BJ (cell line): Measurements from ENCODE around the gene MVP. TPM values are rescaled to one million over a fixed set of nuclear protein-coding genes. Genes with fewer than 3 reads are reported as not detected.
"Not testable (repeated sequence)": the region's sequence is repeated elsewhere in the genome, so short reads cannot be mapped to it uniquely, and the experiment has no call there.

Source experiments
- CTCF ChIA-PET: fragments of 350-600 bp; formaldehyde crosslinking; extraction: SDS; loops from one replicate; lab custom pipeline; 2021; ENCODE audit warnings: antibody characterized with exemption, inconsistent platforms; lab: Yijun Ruan, JAX
- POLR2A ChIA-PET: fragments of 300-600 bp; sonication (Branson Sonifier 250); formaldehyde crosslinking; extraction: SDS; loops from one replicate; lab custom pipeline; 2021; ENCODE audit warnings: antibody characterized with exemption; lab: Charles Lee
- DNase-seq: peaks from one replicate; pipeline ENCODE4 v3.0.0-alpha.2; 2011; ENCODE audit warnings: low read depth
- H3K27me3 ChIP-seq: 2 replicates; pipeline ENCODE4 v1.6.0; 2011; ENCODE audit warnings: low read length; ENCODE audit not compliant: control insufficient read depth, insufficient read depth
- H3K36me3 ChIP-seq: 2 replicates; pipeline ENCODE4 v1.5.1; 2011; ENCODE audit warnings: low read length; ENCODE audit not compliant: control insufficient read depth, insufficient read depth
- H3K4me3 ChIP-seq: 2 replicates; pipeline ENCODE4 v1.5.1; 2011; ENCODE audit warnings: low read depth, mild to moderate bottlenecking, control low read depth, low read length
- CTCF ChIP-seq: IDR thresholded peaks from 2 replicates; pipeline ENCODE4 v1.5.1; 2011; ENCODE audit warnings: low read depth, mild to moderate bottlenecking, control low read depth, inconsistent platforms, low read length, moderate library complexity; ENCODE audit not compliant: insufficient read depth
- polyA plus RNA-seq: library from polyadenylated mRNA; depleted of rRNA; stranded (reverse); fragments of >200 nt; gene quantifications from 2 replicates; pipeline ENCODE4 v1.2.3, GENCODE V29; 2011

The MVP gene
- polyA plus RNA-seq, 1 experiment, result 368 TPM

GRCh38 chr16:29862383-29862883 lies 42.2 kb downstream of the MVP start:
- ChIA-PET CTCF (interaction anchor here (1.4 kb wide), 1 partner anchor 47 kb away, joined by 3 read pairs; the partner anchor contains the start of gene PAGR1), POLR2A (no interaction called here)
- peaks cover 20% of the 10 kb centered on the region for H3K36me3 ChIP-seq
- peak overlapping the region; percentile 87 for H3K4me3 ChIP-seq
- H3K27me3 ChIP-seq, result no peaks in the 10 kb centered on the region
- DNase-seq, result no peak
- peak; percentile 31 for TF ChIP-seq CTCF

GRCh38 chr16:29862884-29863668 lies 42.8 kb downstream of the MVP start, which contains the start of gene CDIPT:
Gene CDIPT (minus strand): TSS chr16:29863226. CDS start chr16:29862857, 369 bp downstream.
- ChIA-PET CTCF (interaction anchor here (1.0 to 2.2 kb wide), 4 partner anchors 13 to 170 kb away, joined by 3 to 10 read pairs (median 6); no protein-coding TSS in a partner anchor), POLR2A (interaction anchor here (0.6 kb wide), 1 partner anchor 202 kb away, joined by 3 read pairs; no protein-coding TSS in a partner anchor)
- DNase-seq, result peak; percentile 61
- Histone ChIP-seq H3K4me3 (peak within 1 kb of the TSS; percentile 87), H3K36me3 (peaks cover 20% of the 10 kb centered on the region), H3K27me3 (no peaks in the 10 kb centered on the region)
- TF ChIP-seq CTCF, result peak; percentile 55

- ChIA-PET POLR2A (interaction anchor here (0.6 kb wide), 1 partner anchor 201 kb away, joined by 3 read pairs; no protein-coding TSS in a partner anchor), CTCF (interaction anchor here (1.0 to 2.2 kb wide), 4 partner anchors 13 to 169 kb away, joined by 3 to 10 read pairs (median 6); no protein-coding TSS in a partner anchor)
- no peak for TF ChIP-seq CTCF
- peak overlapping the region; percentile 30 for H3K4me3 ChIP-seq
- H3K27me3 ChIP-seq, result no peaks in the 10 kb centered on the region
- DNase-seq, result no peak
- H3K36me3 ChIP-seq, result peaks cover 18% of the 10 kb centered on the region
Observed at GRCh38 chr16:29863669-29863984, 43.4 kb downstream of the MVP start.

- ChIA-PET POLR2A (no interaction called here), CTCF (interaction anchor here (1.2 to 2.2 kb wide), 2 partner anchors 12 to 16 kb away, joined by 6 to 10 read pairs; no protein-coding TSS in a partner anchor)
- Histone ChIP-seq H3K27me3 (no peaks in the 10 kb centered on the region), H3K4me3 (no peak overlapping the region), H3K36me3 (peaks cover 13% of the 10 kb centered on the region)
- DNase-seq, result no peak
- TF ChIP-seq CTCF, result no peak
Observed at GRCh38 chr16:29864205-29864604, 43.9 kb downstream of the MVP start.

- Histone ChIP-seq H3K27me3 (no peaks in the 10 kb centered on the region), H3K4me3 (no peak overlapping the region), H3K36me3 (no peaks in the 10 kb centered on the region)
- TF ChIP-seq CTCF, result no peak
- ChIA-PET POLR2A (interaction anchor here (0.6 kb wide), 1 partner anchor 21 kb away, joined by 6 read pairs; no protein-coding TSS in a partner anchor), CTCF (interaction anchor here (0.9 kb wide), 1 partner anchor 53 kb away, joined by 3 read pairs; the partner anchor contains the start of gene PAGR1)
- DNase-seq, result no peak
Observed at GRCh38 chr16:29868396-29869009, 48.2 kb downstream of the MVP start.

- H3K4me3 ChIP-seq, H3K27me3 ChIP-seq, POLR2A ChIA-PET, DNase-seq, H3K36me3 ChIP-seq, CTCF ChIA-PET: not testable (repeated sequence)
Observed at GRCh38 chr16:29869067-29869466, 48.8 kb downstream of the MVP start.
